Ovary (tissue), 9 donors: ENCODE results near the gene COBL. TPM values are rescaled to one million over a fixed set of nuclear protein-coding genes. Genes with fewer than 3 reads are reported as not detected.

Source experiments
- DNase-seq, 5 donors: peaks; one replicate each; pipeline ENCODE4 v3.0.0-alpha.2; 2019 to 2020
- H3K27ac ChIP-seq, 2 donors: fragments of 200-600 bp; one replicate each; pipeline versions ENCODE4 v1.5.1 to v1.8.0; 2019 to 2022
- H3K27me3 ChIP-seq: fragments of 200-600 bp; one replicate; pipeline ENCODE4 v1.8.0; 2022
- H3K36me3 ChIP-seq: fragments of 200-600 bp; sonication (generic); one replicate; pipeline ENCODE4 v1.5.1; 2019
- H3K4me1 ChIP-seq: one replicate; pipeline ENCODE4 v1.8.1; 2013; ENCODE audit warnings: mild to moderate bottlenecking, moderate library complexity; ENCODE audit not compliant: insufficient read depth
- H3K4me3 ChIP-seq: fragments of 200-600 bp; sonication (generic); one replicate; pipeline ENCODE4 v1.5.1; 2017
- H3K9me3 ChIP-seq, 2 donors: fragments of 200-600 bp in 1 of 2; sonication (generic) in 1 of 2; one replicate each; pipeline versions ENCODE4 v1.5.1 to v1.8.1; 2013 to 2019; ENCODE audit warnings: mild to moderate bottlenecking in 1 of 2, moderate library complexity in 1 of 2
- EP300 ChIP-seq: sonication (generic); formaldehyde crosslinking; IDR thresholded peaks from one replicate; pipeline ENCODE4 v1.6.1; 2017; ENCODE audit warnings: antibody characterized with exemption
- POLR2A ChIP-seq: fragments of 450-650 bp; IDR thresholded peaks from one replicate; pipeline ENCODE4 v1.6.1; 2017; ENCODE audit warnings: antibody characterized with exemption, mild to moderate bottlenecking, moderate library complexity
- WGBS, 3 donors: extraction: QIAGEN DNeasy Blood & Tissue Kit in 1 of 3; methylation state at CpG; one replicate each; pipeline versions ENCODE4 v1.1.5 to v1.1.7; 2013 to 2017; 5-methylcytosine and 5-hydroxymethylcytosine counted together
- intact Hi-C, 4 donors: fragments of 100-400 bp; cut with DNase I; formaldehyde crosslinking; loops; one replicate each; pipeline versions ENCODE4 v1.11.0 to v1.15.1; 2022 to 2023
- polyA plus RNA-seq, 2 donors: library from polyadenylated mRNA; stranded (reverse); fragments of 200-250 nt in 1 of 2; fragments of 350-450 nt in 1 of 2; fragmentation: Illumina TruSeq in 1 of 2; extraction: RNeasy Lipid Tissue Mini Kit (QIAGEN cat#74804) in 1 of 2; gene quantifications; one replicate each; pipeline ENCODE4 v1.2.3, GENCODE V29; 2013 to 2014
- total RNA-seq, 7 donors: library from RNA; depleted of rRNA in 2 of 7; stranded (reverse); fragments of >200 nt in 2 of 7; fragmentation: NEBNext Ultra II Directional in 3 of 7; extraction: Animal tissue kit (Norgen Biotek cat#: 25700) in 3 of 7; gene quantifications; one replicate each; pipeline versions ENCODE4 v1.1.0 to v1.2.4, GENCODE V29; 2016 to 2023
- TF ChIP-seq, protein P1 (sequence below), 3 donors: fragments of 450-650 bp in 2 of 3; fragments of 200-600 bp in 1 of 3; IDR thresholded peaks; one replicate each; pipeline versions ENCODE4 v1.5.1 to v1.8.0; 2016 to 2022; ENCODE audit warnings: antibody characterized with exemption in 3 of 3, mild to moderate bottlenecking in 1 of 3
- donor health status: DM: no; HTN: no; CAD: no; lungs with moderate emphysema.
- donor health status: DM: no; HTN: no; CAD: no.
- donor health status: Bipolar disorder and iron deficiency.
- donor health status: DM: yes; HTN: yes; CAD: no.
- donor health status: DM: no; HTN: no; CAD: no.
- donor health status: DM: yes; HTN: yes; CAD: no.

COBL gene
- total and polyA plus RNA-seq, 9 donors: 0.87 to 33.4 (median 3.9) TPM

DNA sequence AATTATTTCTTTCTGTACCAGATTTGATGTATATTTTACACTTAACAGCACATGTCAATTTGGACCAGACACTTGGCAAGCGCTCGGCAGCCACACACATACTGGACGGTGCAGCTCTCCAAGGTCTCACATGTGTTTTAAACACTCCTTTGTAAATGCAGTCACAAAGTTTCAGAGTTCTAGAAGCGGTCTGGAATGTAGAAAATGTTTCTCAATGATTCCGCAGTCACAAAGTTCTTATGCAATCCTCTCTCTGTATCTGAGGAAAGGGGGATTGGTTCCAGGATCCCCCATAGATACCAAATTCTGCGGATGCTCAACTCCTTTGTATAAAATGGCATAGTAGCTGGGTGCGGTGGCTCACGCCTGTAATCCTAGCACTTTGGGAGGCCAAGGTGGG lies 280.9 kb downstream of the COBL start:
- 64 to 79% (median 76%) methylated on average over 8 of the region's 8 CpGs for WGBS, 3 donors
- TF ChIP-seq, protein P1, sequence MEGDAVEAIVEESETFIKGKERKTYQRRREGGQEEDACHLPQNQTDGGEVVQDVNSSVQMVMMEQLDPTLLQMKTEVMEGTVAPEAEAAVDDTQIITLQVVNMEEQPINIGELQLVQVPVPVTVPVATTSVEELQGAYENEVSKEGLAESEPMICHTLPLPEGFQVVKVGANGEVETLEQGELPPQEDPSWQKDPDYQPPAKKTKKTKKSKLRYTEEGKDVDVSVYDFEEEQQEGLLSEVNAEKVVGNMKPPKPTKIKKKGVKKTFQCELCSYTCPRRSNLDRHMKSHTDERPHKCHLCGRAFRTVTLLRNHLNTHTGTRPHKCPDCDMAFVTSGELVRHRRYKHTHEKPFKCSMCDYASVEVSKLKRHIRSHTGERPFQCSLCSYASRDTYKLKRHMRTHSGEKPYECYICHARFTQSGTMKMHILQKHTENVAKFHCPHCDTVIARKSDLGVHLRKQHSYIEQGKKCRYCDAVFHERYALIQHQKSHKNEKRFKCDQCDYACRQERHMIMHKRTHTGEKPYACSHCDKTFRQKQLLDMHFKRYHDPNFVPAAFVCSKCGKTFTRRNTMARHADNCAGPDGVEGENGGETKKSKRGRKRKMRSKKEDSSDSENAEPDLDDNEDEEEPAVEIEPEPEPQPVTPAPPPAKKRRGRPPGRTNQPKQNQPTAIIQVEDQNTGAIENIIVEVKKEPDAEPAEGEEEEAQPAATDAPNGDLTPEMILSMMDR (IDR thresholded peaks at IDR 0.05): no peak
- TF ChIP-seq POLR2A (no peak), EP300 (no peak)
- Histone ChIP-seq H3K27ac (no peak overlapping the region), H3K4me3 (no peak overlapping the region), H3K9me3 (no peaks in the 10 kb centered on the region), H3K27me3 (no peaks in the 10 kb centered on the region), H3K4me1 (peaks cover 1% of the 10 kb centered on the region), H3K36me3 (no peaks in the 10 kb centered on the region)
- no peak for DNase-seq
- intact Hi-C loops: no loop called here

DNA sequence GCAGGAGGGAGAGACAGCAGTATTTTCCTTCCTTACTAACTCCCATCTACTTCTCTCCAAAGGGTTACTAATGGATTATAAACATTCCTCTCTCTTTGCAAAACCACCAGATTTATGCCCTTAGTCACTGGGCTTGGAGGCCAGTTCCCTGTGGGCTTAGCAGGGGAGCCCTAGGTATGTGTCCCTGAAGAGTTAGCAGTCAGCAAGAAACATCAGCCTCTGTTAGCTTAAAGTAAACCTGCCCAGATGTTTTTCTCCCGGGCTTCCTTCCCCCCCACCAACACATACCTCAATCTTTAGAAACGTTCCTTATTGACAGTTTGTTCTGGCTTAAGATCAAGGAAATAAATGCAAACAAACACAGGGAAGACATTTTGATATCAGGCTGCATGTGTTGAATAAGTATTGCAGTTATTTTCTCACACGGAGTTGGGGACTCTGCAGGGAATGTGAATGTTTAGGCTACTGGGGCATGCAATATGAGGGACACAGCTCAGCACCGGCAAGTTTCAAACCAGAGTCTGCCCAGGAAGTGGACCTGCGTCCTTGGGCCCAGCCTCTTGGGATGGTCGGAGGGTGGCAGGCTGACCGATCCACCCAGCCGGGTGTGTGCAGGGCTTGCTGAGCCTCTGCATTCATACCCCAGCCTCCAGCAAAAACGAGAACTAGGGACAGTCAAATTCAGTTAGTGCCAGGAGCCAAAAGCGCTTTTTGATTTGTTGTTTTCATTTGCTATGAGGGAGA lies 281.9 kb downstream of the COBL start:
- intact Hi-C loops: no loop called here
- Histone ChIP-seq H3K27ac (no peak overlapping the region), H3K9me3 (no peaks in the 10 kb centered on the region), H3K27me3 (no peaks in the 10 kb centered on the region), H3K4me1 (peaks cover 1% of the 10 kb centered on the region), H3K36me3 (no peaks in the 10 kb centered on the region), H3K4me3 (no peak overlapping the region)
- 15 to 28% (median 15%) methylated on average over 10 of the region's 10 CpGs for WGBS, 3 donors
- TF ChIP-seq, protein P1 (IDR thresholded peaks at IDR 0.05): no peak
- DNase-seq: no peak

DNA sequence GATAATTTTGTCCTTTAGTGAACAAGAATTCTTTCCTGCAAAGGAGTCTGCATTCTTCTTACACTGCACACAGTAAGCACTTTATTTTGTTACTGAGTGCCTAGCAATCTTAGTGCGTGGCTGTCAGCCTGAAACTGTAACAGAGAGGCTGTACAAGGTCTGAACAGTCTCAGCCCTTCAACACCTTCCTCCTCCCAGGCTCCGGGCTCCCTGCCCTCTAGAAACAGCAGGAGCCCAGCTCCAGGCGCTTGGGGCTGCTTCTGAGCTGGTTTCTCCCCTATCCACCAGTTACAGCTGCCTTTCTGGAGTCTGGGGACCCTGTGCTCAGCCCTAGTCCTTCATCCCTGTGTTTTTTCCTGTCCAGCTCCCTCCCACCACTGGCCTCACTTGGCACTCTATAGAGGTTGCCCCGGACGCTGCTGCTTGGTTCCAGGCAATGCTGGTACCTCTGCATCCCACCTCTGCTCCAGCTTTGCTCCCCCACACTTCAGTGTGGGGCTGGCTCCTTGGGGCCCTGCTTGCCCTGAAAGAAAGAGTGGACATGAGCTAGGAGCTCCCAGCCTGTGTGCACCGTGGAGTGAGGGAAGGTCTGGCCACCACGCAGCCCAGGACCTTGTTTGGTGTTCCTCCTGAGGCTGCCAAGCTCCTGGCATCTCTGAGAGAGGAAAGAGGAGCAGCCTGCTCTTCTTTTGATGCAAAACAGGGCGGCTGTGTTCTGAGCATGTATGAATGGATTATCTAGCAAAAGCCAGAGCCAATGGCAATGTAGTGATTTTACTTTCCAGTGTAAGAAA lies 282.7 kb downstream of the COBL start:
- 30 to 40% (median 31%) methylated on average over 8 of the region's 8 CpGs for WGBS, 3 donors
- Histone ChIP-seq H3K27me3 (no peaks in the 10 kb centered on the region), H3K4me1 (peaks cover 1% of the 10 kb centered on the region), H3K9me3 (no peaks in the 10 kb centered on the region), H3K4me3 (no peak overlapping the region), H3K36me3 (no peaks in the 10 kb centered on the region), H3K27ac (no peak overlapping the region)
- TF ChIP-seq, protein P1 (IDR thresholded peaks at IDR 0.05): no peak
- TF ChIP-seq EP300 (no peak), POLR2A (no peak)
- DNase-seq: no peak
- intact Hi-C loops: no loop called here

DNA sequence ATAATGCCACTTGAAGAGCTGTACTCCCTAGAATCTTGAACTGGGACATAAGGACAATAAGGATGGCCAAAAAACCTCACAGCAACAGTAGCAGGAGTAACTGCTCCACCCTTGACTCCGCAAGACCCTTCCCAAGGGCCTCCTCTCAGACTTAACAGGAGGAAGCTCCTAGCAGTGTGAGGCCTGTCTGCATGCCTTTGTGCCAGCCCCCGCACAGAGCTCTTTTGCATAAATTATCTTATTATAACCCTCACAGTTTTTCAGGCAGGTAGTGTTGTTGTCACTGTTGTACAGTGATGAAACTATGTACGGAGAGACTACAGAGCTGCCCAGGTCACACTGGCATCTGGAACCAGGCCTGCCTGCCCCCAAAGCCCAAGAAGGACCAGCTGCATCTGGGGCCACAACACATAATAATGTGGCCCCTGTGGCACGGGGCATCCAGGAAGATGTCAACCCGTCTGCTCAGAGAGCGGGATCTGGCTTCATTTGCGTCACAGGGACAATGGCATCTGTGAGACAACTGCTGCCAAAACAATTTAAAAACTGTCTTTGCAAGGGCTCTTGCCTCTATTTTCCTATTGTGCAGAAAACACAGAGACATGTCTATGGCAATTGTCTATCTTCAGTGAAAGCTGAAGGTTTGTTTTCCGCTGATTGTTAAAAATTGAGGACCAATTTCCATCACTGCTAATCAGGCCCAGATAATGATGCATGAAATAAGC lies 284.7 kb downstream of the COBL start:
- intact Hi-C loops: no loop called here
- no peaks in the 10 kb centered on the region for H3K36me3 ChIP-seq
- H3K27ac ChIP-seq: no peak overlapping the region
- 88 to 92% (median 92%) methylated on average over 8 of the region's 8 CpGs for WGBS, 3 donors
- DNase-seq: no peak
- no peaks in the 10 kb centered on the region for H3K9me3 ChIP-seq
- TF ChIP-seq EP300: no peak
- no peak for TF ChIP-seq POLR2A
- TF ChIP-seq, protein P1 (IDR thresholded peaks at IDR 0.05): no peak
- no peaks in the 10 kb centered on the region for H3K27me3 ChIP-seq
- no peak overlapping the region for H3K4me3 ChIP-seq
- peaks cover 1% of the 10 kb centered on the region for H3K4me1 ChIP-seq
